GM18526 (cell line): Measurements from ENCODE around the gene GRAMD2A.
A peak's percentile ranks its signal among the peaks of the same experiment; 100 is the strongest.

Experiments
- POLR2A ChIP-seq: IDR thresholded peaks from 3 replicates; pipeline ENCODE4 v1.6.1; 2011; ENCODE audit not compliant: insufficient read length; ENCODE audit errors: extremely low read depth

Gene GRAMD2A

GRCh38 chr15:72201391-72201921 is 3.9 kb upstream of the GRAMD2A start:
- peak; percentile 16 for TF ChIP-seq POLR2A

GRCh38 chr15:72200395-72201237 is 3.0 kb upstream of the GRAMD2A start:
- no peak for TF ChIP-seq POLR2A

- TF ChIP-seq POLR2A, result no peak
These were observed 2.2 kb upstream of the GRAMD2A start for GRCh38 chr15:72199721-72200212.

GRCh38 chr15:72199205-72199515 is 1.6 kb upstream of the GRAMD2A start:
- peak; percentile 7 for TF ChIP-seq POLR2A

GRCh38 chr15:72198356-72199204 is 993 bp upstream of the GRAMD2A start:
- peak; percentile 31 for TF ChIP-seq POLR2A

GRCh38 chr15:72197041-72197459 is 537 bp downstream of the GRAMD2A start:
- no peak for TF ChIP-seq POLR2A

GRCh38 chr15:72196409-72197040 is 1.1 kb downstream of the GRAMD2A start:
- TF ChIP-seq POLR2A, result no peak

DNA sequence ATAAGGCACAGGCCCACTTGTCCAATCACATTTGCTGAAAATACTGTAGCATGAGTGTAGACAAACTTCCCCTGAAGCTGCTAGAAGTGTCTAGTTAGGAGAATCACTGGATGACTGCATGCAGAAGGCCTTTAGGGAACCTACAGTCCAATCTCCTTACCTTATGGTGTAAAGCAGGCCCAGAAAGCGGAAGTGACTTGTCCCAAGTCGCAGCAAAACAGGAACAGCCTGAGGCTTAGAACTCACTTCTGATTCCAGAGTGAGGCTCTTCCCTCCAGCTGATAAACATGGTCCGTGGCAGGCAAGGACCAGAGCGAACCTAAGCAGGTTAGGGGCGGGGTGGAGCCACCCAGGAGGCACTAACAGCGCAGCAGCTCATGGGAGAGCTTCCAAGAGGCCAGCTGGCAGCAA is 2.5 kb downstream of the GRAMD2A start:
- TF ChIP-seq POLR2A, result no peak

DNA sequence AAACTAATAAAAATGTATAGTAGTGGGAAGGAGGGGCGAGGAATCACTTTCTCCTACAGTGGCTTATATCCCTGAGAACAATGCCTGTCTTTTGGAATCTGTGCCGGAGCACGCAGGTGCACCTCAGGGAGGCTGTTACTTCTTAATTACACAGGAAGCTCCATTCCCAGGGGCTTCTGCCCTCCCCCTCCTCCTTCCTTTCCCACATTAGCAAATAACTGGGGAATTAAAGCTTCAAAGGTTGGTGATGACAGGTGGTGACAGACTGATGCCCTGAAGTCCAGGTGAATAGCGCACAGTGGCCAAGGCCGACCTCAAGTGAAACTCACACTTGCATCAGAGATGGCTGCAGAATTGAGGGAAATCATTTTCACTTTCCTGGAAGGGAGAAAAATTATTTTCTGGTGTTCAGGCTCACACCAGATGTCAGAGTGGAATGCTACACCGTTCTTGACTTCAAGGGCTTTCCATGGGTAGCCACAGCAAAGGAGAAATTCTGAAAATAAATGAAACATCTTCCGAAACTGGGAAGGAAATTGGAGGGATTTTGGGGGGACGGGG is 3.7 kb downstream of the GRAMD2A start:
- no peak for TF ChIP-seq POLR2A

GRCh38 chr15:72192416-72192815 is 5.2 kb downstream of the GRAMD2A start:
- TF ChIP-seq POLR2A, result no peak

- no peak for TF ChIP-seq POLR2A
These were observed 8.2 kb downstream of the GRAMD2A start for GRCh38 chr15:72189250-72189902.

- no peak for TF ChIP-seq POLR2A
These were observed 13.3 kb downstream of the GRAMD2A start for GRCh38 chr15:72184165-72184811.

- TF ChIP-seq POLR2A, result no peak
These were observed 13.8 kb downstream of the GRAMD2A start for GRCh38 chr15:72183781-72184164.

DNA sequence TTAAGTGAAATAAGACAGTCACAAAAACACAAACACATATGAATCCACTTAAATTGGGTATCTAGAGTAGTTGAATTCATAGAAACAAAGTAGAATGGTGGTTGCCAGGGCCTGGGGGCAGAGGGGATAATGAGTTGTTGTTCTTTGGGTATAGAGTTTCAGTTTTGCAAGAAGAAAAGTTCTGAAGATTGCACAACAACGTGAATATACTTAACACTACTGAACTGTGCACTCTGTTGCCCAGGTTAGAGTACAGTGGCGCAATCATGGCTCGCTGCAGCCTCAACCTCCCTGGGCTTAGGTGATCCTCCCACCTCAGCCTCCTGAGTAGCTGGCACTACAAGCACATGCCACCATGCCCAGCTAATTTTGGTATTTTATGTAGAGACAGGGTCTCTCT is 14.9 kb downstream of the GRAMD2A start:
- TF ChIP-seq POLR2A, result no peak
